ENCODE results near the gene OLFM2. TPM values are rescaled to one million over a fixed set of nuclear protein-coding genes. Genes with fewer than 3 reads are reported as not detected.
"Not testable (repeated sequence)": the region's sequence is repeated elsewhere in the genome, so short reads cannot be mapped to it uniquely, and the experiment has no call there.

Gene OLFM2
- 0.40 and 0.71 TPM in 2 replicates for total RNA-seq

DNA sequence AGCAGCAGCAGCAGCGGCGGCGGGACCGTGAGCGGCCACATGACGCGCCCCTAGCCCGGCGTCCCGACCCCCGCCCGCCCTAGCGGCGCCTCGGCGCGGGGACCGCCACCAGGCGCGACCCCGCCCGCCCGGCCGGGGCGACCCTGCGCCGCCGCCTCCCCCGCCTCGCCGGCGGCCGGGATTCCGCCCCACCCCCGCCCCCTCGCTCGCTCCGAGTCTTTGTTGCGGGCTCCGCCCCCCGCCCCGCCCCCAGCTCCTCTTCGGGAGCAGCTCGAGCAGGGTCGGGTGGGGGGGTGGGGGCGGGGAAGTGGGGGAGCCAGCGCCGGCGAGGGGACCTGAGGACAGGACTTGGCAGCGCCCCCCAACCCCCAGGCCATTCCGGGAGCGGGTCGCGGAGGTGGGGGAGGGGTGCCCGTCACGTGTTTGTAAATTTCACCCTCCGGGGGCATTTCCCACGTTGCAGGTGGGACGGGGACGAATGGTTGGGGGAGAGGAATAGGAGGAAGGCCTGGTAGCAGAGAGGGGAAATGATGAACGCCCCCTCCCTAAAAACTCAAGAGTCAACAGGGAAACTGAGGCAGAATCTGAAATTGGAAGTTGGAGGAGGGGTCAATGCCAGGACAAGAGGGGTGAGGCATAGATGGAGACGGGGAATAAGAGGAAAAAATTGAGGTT lies at the start of gene OLFM2:
TSS of gene OLFM2 (minus strand) at position 190 of the 675 bp plus-strand sequence. CDS start at position 41, 149 bp downstream.
- no peak for DNase-seq (ENCODE audit: low read depth, low spot score)

DNA sequence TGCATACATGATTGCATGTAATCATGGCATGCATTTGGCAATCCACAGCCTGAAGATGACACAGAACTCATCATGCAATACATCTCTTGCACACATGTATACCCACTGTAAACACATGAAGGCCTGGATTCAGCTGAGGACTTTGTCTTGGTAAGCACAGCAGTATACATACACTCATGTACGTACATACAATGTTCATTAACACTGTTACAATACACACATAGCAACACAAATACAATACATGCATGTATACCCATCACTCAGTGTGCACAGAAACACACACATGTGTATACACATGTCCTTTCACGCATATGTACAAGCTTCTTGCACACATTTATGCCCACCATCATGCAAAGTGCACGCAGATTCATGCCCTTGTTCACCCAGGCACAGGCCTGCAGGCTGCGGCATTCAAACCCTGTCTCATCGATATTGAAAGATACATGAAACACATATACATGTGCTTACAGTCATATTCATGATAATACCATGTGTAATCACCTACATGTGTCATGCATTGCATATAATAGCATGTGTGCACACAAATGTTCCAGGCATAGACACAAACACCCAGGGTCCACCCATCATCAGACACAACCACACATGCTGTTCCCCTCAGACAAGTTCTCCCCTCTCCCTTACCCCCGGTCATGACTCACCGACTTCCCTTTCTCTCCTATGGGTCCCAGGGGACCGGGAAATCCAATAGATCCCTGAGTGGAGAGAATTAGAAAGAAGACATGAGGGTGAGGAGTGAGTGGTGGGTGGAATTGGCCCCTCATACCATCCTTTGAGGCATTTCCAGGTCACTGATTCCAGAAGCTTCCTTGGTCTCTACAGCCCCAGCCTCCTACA lies 45.3 kb upstream of the OLFM2 start:
- DNase-seq (ENCODE audit: low read depth, low spot score): no peak

DNA sequence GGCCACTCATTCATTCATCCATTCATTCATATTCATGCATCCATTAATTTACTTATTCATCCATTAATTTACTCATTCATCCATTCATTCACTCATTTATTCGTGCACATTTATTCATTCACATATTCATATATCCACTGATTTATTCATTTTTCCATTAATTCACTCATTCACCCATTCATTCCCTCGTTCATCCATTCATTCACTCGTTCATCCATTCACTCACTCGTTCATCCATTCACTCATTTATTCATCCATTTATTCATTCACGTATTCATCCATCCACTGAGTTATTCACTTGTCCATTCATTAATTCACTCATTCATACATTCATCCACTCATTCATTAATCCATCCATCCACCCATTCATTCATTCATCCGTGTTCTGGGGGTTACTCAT lies 35.8 kb upstream of the OLFM2 start:
- no peak for DNase-seq (ENCODE audit: low read depth, low spot score)

DNA sequence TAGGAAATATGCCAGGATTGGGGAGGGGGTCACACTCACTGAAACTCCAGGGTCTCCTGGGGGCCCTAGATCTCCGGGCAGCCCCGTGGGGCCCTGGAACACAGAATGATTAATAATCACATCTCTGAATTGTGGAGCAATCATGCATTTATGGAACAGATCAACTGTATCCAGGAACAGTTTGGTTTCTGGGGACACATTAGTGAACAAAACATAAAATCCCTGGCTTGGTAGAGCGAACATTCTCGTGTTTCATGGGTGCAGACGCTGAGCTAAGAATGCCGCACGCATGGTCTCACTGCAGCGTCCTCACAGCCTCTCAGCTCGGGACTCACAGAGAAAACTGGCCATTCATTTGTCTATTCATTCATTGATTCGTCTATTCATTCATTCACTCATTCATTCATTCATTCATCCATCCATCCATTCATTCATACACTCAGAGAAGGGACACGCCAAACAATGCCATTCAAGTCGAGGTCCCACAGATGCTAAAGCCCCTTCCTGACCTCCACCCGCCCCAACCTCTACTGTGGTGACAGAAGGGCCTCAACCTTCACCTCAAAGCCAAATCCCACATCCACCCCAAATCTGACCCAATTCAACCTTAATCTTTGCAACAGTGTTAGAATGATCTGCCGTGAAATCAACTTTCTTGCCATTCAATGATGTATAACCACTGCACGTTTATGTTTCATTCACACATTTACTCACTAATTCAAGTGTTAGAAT lies 35.0 kb upstream of the OLFM2 start:
- DNase-seq (ENCODE audit: low read depth, low spot score): no peak

DNA sequence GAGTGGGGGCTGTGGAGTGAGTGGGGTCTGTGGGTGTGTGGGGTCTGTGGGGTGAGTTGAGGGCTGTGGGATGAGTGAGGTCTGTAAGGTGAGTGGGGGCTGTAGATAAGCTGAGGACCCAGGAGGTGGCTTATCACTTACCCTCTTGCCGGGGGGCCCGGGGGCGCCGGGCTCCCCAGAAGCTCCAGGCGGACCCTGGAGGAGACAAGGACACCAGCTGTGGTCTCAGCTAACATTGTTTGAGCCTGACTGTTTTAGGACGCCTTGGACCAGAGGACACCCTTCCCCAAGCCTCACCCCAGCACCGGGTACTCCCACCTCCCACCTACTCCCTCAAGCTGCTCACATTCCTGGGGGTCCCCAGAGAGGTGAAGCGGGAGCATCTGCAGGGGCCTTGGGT lies 34.2 kb upstream of the OLFM2 start:
- DNase-seq (ENCODE audit: low read depth, low spot score): no peak

DNA sequence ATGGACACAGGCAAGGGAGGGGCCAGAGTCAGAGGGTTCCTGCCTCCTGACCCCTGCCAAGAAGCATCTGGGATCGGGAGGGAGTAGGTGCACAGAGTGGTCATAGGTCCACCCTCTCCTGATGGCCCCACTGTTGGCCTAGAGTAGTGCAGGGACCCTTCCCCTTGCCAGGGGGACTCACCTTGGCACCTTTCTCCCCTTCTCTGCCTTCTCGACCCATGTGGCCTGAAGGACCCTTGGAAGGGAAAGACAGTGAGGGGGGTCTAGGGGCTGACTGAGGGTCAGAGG lies 33.3 kb upstream of the OLFM2 start:
- DNase-seq (ENCODE audit: low read depth, low spot score): no peak

DNA sequence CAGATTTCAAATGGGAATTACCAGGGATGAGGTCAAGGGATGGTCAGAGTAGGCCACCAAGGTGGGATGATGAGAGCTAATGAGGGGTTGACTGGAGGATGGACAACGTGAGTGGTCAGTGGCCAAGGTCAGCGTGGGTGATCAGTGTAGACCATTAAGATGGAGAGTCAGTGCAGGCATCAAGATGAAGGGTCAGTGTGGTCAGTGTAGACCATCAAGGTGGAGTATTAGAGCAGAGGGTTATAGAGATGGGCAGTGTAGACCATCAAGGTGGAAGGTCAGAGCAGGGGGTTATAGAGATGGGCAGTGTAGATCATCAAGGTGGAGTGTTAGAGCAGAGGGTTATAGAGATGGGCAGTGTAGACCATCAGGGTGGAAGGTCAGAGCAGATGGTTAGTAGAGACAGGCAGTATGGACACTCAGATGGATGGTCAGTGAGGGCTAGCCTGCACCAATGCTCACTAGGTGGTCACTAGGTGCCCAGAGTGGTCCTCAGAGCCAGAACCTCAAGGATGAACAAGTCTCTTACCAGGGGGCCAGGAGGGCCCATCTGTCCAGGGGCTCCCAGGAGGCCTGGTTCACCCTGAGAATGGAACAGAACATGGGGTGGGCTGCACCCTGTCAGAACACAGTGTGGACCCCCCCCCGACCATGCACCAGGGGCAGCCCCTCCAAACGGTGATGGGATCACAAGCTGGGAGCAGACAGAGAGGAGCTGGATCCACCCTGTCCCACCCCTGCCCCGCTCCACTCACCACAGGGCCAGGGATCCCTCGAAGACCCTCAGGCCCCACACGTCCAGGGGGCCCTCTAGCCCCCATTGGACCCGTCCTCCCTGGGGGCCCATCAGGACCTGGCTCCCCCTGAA lies 32.7 kb upstream of the OLFM2 start:
- no peak for DNase-seq (ENCODE audit: low read depth, low spot score)

DNA sequence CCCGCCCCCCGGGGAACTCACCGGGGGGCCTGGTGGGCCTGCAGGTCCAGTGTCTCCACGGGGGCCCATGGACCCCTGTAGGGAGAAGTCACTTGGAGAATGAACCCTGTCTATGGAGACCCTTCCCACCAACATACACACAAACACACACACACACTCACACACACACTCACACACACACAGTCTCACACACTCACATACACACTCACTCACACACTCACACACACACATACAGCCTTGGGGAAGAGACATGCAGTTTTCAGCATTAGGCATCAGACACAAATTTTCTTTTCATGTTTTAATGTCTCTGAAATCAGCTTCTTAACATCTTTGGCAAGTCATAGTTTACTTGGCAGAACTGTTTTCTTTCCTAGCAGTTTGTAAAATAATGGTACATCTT lies 31.0 kb upstream of the OLFM2 start:
- DNase-seq (ENCODE audit: low read depth, low spot score): no peak

DNA sequence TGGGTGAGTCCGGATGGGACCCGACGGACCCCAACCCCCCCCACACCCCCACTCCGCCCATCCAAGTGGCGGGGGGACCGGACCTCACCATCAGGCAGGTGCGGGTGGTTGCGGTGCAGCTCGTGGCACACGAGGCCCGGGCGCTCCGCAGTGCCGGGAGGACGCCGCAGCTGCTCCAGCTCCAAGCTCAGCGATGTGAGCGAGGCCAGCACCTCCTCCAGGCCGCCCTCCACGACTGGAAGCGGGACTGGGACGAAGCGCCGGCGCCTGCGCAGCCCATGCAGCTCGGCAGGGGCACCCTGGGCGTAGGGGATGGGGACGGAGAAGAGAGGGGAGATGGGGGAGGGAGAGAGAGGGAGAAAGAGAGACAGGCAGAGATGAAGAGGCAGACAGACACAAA lies 30.1 kb upstream of the OLFM2 start:
- DNase-seq (ENCODE audit: low read depth, low spot score): no peak

DNA sequence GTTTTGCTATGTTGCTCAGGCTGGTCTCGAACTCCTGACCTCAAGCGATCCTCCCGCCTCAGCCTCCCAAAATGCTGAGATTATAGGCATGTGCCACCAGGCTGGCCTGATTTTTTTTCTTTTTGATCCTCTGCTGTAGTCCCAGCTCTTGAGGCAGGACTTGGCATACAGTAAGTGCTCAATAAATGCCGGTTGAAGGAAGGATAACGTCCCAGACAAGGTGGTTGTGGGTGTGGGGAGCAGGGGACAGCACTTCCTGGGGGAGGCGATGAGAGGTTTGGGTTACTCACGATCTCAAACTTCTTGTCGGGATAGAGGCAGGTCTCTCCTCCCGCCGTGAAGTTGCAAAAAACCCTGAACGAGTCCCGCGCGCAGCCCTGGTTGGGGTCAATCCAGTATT lies 29.7 kb upstream of the OLFM2 start:
- no peak for DNase-seq (ENCODE audit: low read depth, low spot score)

DNA sequence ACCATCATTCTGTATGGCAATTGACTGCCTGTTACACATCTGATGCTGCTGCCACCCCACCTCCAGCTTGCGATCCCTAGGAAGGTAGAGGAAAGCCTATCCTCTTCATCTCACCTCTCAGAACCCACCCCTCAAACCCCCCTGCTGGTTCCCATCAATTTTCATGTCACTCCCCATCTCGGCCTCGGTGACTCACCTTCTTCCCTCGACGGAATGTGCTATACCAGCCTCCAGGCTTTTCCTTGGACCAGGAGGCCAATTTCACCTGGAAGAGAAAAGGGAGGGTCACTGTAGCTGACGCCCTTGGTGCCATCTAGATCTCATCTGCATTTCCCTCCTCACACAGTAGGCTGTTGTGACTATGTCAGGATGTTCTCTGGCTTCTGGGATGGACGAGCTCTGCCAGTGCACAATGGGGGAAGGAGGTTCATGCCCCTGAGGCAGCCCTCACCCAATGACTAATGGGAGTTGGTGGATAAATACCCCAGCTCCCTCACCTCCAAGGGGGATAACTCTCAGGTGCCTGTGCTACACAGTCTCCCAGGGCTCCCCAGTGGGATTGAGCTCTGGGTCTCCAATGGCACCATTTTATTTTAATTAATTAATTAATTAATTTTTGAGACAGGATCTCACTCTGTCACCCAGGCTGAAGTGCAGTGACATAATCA lies 26.4 kb upstream of the OLFM2 start:
- no peak for DNase-seq (ENCODE audit: low read depth, low spot score)

DNA sequence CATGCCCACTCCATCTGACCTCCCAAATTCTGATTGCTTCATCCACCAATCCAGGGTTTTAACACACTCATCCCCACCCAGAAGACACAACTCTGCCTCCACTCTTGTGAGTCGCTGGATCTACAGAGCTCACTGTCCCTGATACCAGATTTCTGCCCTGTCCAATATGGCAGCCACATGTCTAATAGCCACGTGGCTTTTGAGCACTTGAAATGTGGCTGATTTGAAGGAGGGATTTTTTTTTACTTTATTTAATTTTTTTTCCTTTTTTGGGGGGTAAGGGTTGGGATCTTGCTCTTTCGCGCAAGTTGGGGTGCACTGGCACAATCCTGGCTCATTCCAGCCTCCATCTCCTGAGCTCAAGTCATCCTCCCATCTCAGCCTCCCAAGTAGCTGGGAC lies 24.8 kb upstream of the OLFM2 start:
- DNase-seq (ENCODE audit: low read depth, low spot score): no peak

DNA sequence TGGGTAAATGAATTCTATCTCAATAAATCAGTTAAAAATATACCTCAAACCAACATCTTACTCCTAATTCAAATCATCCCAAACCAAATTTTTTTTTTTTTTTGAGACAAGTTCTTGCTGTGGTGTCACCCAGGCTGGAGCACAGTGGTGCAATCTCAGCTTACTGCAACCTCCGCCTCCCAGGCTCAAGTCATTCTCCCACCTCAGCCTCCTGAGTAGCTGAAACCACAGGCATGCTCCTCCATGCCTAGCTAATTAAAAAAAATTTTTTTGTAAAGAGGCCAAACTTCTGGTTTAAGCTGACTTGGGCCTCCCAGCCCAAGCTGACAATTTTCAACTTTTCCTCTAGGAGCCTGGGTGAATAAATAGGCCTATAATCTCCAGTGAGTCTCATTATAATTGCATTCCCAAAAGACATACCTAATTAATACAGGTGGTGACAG lies 22.1 kb upstream of the OLFM2 start:
- DNase-seq (ENCODE audit: low read depth, low spot score): no peak

DNA sequence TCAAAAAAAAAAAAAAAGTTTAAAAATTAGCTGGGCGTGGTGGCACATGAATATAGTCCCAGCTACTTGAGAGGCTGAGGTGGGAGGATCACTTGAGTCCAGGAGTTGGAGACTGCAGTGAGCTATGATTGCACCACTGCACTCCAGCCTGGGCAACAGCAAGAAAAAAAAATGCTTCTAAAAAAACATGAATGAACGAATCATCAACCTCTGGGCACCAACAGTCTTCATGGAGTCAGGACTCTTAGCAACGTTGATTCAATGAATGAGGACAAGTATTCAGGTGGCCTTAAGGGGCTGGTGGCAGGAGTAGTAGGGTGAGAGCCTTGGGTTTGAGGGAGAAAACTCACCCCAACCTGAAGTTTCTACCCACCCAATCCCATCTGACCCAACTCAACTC lies 20.6 kb upstream of the OLFM2 start:
- DNase-seq (ENCODE audit: low read depth, low spot score): no peak

DNA sequence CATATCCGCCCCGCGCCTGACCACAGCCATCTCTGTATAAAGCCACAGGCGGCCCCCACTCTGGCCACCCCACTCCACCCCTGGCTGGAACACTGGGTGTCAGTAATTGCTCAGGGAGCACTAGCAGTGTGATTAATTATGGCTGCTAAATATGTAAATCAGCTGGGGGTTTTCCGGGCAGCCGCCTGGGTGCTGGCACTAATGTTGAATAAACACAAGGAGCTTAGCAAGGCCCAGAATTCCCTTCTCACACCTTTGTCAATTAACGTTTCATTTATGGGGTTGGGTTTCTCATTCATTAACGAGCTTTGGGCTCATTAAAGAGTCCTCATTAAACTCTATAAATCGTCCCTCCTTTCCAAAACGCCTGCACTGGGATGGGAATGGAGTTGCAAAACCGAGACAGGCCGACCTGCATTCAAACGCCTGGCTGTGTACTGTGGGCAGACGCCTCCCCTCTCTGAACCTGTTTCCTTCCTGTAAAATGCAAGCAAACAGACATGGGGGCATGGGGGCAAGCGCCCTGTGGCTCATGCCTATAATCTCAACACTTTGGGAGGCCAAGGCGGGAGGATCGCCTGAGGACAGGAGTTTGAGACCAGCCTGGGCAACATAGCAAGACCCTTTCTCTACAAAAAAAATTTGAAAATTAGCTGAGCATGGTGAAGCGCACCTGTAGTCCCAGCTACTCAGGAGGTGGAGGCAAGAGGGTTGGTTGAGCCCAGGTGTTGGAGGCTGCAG lies 17.7 kb upstream of the OLFM2 start:
- DNase-seq (ENCODE audit: low read depth, low spot score): no peak

DNA sequence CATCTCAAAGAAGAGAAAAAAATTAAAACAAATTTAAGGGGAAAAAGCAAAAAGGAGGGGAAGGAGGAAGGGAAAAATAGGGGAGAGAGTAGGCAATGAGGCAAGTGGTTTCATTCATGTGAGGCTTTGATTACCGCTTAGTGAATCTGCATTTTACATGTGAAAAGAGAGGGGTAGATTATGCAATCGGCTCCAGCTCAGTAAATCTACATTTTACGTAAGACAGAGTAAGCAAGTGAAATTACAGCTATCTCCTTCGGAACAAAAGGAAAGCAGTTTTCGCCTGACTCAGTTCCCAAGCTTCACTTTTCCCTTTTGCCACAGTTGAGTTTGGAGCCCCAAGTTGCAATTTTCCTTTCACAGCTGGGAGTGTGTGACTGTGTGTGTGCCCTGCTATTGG lies 16.0 kb upstream of the OLFM2 start:
- DNase-seq (ENCODE audit: low read depth, low spot score): no peak

DNA sequence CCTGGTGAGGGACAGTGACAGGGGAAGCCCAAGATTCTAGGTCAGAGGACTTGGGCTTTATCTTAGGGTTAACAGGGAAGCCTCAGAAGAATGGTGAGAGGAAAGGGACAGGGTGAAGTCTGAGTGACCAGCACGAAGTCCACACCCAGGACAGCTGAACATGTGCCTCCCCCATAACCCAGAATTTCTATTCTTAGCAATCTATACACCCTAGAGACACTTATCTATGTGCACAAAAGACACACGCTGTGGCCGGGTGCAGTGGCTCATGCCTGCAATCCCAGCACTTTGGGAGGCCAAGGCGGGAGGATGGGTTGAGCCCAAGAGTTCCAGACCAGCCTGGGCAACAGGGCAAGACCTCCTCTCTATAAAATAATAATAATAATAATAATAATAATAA lies 11.1 kb upstream of the OLFM2 start:
- DNase-seq (ENCODE audit: low read depth, low spot score): no peak

DNA sequence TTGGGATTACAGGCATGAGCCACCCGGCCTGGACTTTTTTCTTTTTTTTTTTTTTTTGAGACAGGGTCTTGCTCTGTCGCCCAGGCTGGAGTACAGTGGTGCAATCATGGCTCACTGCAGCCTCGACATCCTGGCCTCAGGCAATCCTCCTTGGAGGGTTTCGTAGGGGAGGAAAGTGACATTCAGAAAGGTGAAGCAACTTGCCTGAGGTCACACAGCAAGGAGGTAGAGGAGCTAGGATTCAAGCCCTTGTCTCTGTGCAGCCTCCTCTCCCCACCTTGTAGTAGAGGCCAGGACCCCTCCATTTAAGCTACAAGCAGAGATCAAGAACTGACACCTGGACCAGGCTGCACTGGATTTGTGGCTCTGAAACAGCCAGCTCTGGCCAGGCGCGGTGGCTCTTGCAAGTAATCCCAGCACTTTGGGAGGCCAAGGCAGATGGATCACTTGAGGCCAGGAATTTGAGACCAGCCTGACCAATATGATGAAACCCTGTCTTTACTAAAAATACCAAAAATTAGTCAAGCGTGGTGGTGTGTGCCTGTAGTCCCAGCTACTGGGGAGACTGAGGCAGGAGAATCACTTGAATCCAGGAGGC lies 10.3 kb upstream of the OLFM2 start:
- not testable (repeated sequence) for DNase-seq (ENCODE audit: low read depth, low spot score)

DNA sequence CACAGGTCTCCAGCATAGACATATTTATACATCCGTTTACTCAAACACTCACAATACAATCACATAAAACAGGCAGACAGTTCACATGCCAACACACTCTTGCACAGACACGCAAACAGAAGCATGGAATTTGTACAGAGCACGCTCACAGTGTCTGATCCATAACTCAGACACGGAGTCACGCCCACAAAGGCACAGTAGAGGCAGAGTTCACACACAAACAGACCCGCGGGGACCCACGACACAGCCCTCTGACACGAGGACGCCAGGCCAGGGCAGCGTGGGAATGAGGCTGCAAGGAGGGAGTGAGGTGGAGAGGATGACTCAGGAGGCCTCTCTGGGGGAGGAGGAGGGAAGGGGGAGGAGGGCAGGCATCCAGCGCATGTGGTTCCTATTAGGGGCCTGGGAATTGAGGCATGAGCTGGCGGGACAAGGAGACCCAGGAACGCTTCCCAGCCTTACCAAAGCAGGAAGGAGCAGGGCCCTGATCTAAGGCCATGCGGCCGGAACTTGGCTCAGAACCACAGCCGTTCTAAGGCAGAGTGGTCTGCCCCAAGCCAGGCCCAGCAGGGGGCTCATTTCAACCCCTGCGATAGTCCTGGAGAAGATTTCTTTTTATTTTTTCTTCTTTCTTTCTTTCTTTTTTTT lies 9.1 kb upstream of the OLFM2 start:
- no peak for DNase-seq (ENCODE audit: low read depth, low spot score)

All from pulmonary artery endothelial cell (primary cell).